Measurements from ENCODE around the gene CD7. TPM values are rescaled to one million over a fixed set of nuclear protein-coding genes. Genes with fewer than 3 reads are reported as not detected.

CD7 gene
- total RNA-seq, 1 experiment from 2014 or later, result 0.93 TPM

- peaks cover 28% of the 10 kb centered on the region for H3K4me1 ChIP-seq
- no peak overlapping the region for H3K4me3 ChIP-seq (ENCODE audit: low read depth, low read length)
- Mint-ChIP-seq H3K27me3 (ENCODE audit: insufficient read depth, unreplicated experiment) (no peaks in the 10 kb centered on the region), H3K4me1 (ENCODE audit: low read depth, unreplicated experiment) (peaks cover 14% of the 10 kb centered on the region), H3K27ac (ENCODE audit: unreplicated experiment) (no peak overlapping the region), H3K4me3 (ENCODE audit: unreplicated experiment) (no peak overlapping the region), H3K36me3 (ENCODE audit: insufficient read depth, unreplicated experiment) (no peaks in the 10 kb centered on the region), H3K9me3 (ENCODE audit: unreplicated experiment) (no peaks in the 10 kb centered on the region)
- POLR2A ChIA-PET, result no interaction called here
- TF ChIP-seq CTCF (IDR thresholded peaks at IDR 0.05; ENCODE audit: insufficient read depth in 1 of 2, low read depth in 1 of 2, low read length in 1 of 2, severe bottlenecking in 1 of 2, unreplicated experiment in 1 of 2), result no peak
- no peaks in the 10 kb centered on the region for H3K9me3 ChIP-seq
- DNase-seq, result no peak
- no TSS peak for BruUV-seq (replicated peaks)
- CTCF ChIA-PET, result interaction anchor here (0.6 to 1.6 kb wide), 3 partner anchors 9 to 13 kb away, joined by 4 to 6 read pairs (median 5); no protein-coding TSS in a partner anchor
- H3K27me3 ChIP-seq (replicated peaks; ENCODE audit: control insufficient read depth, insufficient read depth, low read length), result no peaks in the 10 kb centered on the region
- no peaks in the 10 kb centered on the region for H3K36me3 ChIP-seq (ENCODE audit: control insufficient read depth, insufficient read depth, low read length)
- intact Hi-C loops (cut with micrococcal nuclease; ENCODE audit: unreplicated experiment), result no loop called here
Measured at GRCh38 chr17:82344175-82344907, 26.9 kb upstream of the CD7 start.

GRCh38 chr17:82343560-82343959, 26.2 kb upstream of the CD7 start:
- H3K4me3 Mint-ChIP-seq (ENCODE audit: unreplicated experiment), result no peak overlapping the region

More at GRCh38 chr17:82343560-82343959, 26.2 kb upstream of the CD7 start:
- no peak overlapping the region for H3K4me3 ChIP-seq (ENCODE audit: low read depth, low read length)
- H3K27ac Mint-ChIP-seq (ENCODE audit: unreplicated experiment), result no peak overlapping the region
- BruUV-seq (replicated peaks), result no TSS peak
- no peaks in the 10 kb centered on the region for H3K9me3 Mint-ChIP-seq (ENCODE audit: unreplicated experiment)
- TF ChIP-seq CTCF (IDR thresholded peaks at IDR 0.05; ENCODE audit: insufficient read depth in 1 of 2, low read depth in 1 of 2, low read length in 1 of 2, severe bottlenecking in 1 of 2, unreplicated experiment in 1 of 2), result no peak
- H3K36me3 Mint-ChIP-seq (ENCODE audit: insufficient read depth, unreplicated experiment), result no peaks in the 10 kb centered on the region
- H3K36me3 ChIP-seq (ENCODE audit: control insufficient read depth, insufficient read depth, low read length), result no peaks in the 10 kb centered on the region
- peaks cover 32% of the 10 kb centered on the region for H3K4me1 ChIP-seq
- POLR2A ChIA-PET, result no interaction called here
- no peak for DNase-seq
- no peaks in the 10 kb centered on the region for H3K9me3 ChIP-seq
- no peaks in the 10 kb centered on the region for H3K27me3 Mint-ChIP-seq (ENCODE audit: insufficient read depth, unreplicated experiment)
- CTCF ChIA-PET, result interaction anchor here (0.6 to 1.6 kb wide), 4 partner anchors 8 to 570 kb away, joined by 3 to 6 read pairs (median 4); no protein-coding TSS in a partner anchor
- intact Hi-C loops (cut with micrococcal nuclease; ENCODE audit: unreplicated experiment), result no loop called here
- peaks cover 10% of the 10 kb centered on the region for H3K4me1 Mint-ChIP-seq (ENCODE audit: low read depth, unreplicated experiment)
- H3K27me3 ChIP-seq (replicated peaks; ENCODE audit: control insufficient read depth, insufficient read depth, low read length), result no peaks in the 10 kb centered on the region
